ENCODE measurements around the gene GPR18. TPM values are rescaled to one million over a fixed set of nuclear protein-coding genes. Genes with fewer than 3 reads are reported as not detected.

The GPR18 gene
- total RNA-seq, 1 donor from 2014 or later = 0.59 TPM

DNA sequence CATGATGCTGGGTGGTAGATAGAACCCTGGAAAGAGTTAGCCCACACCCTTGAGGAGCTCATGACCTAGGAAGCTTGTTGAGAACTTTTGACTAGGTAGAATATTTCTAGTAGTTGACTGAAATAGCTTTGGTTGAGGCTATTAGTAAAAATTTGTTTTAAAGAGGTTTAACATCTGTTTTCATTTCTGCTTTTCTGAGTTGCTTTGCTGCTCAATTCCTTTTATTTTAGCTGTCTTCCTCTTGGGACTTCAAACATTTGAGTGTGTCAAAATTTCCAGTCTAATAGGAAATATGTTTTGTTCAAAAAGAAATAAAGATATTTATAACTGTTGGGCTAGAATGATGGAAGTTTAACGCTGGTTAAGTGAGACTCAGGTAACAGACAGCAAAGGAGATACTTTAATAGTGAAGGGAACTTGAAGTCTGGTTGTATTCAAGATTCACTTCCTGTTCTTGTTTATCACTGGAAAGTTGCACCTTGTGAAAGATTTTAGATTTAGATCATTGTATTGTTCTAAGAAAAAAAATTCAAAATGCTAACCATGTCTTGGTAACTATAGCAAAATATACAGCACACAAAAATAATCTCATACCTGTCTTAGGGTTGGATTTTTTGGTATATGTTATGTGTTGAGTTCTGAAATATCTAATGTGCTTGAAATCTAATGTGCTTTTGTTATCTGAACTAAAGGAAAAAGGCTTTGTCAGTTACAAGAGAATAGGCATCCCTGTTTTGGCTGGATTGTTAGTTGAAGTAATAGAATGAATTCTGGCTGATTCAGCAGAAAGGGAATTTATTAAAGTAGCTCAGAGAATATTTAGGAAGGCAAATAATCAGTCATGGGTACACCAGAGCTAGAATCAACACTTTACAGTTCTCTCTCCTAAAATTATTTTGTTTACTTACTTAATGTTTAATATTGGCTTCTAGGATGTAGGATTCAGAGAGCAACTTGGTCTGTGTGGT lies 24.4 kb upstream of the GPR18 start:
- Mint-ChIP-seq H3K36me3 (ENCODE audit: low read depth, unreplicated experiment) (peaks cover 3% of the 10 kb centered on the region), H3K27ac (ENCODE audit: unreplicated experiment) (peak overlapping the region; percentile 72), H3K9me3 (ENCODE audit: unreplicated experiment) (no peaks in the 10 kb centered on the region), H3K27me3 (ENCODE audit: low read depth, unreplicated experiment) (no peaks in the 10 kb centered on the region), H3K4me1 (ENCODE audit: low read depth, unreplicated experiment) (peaks cover 25% of the 10 kb centered on the region), H3K4me3 (ENCODE audit: unreplicated experiment) (no peak overlapping the region)
- DNase-seq (ENCODE audit: low read depth) (no peak), FAIRE-seq (no peak)
- TF ChIP-seq EZH2 (IDR thresholded peaks at IDR 0.05; ENCODE audit: insufficient read depth, low read length) = no peak
- TF ChIP-seq, protein P1, sequence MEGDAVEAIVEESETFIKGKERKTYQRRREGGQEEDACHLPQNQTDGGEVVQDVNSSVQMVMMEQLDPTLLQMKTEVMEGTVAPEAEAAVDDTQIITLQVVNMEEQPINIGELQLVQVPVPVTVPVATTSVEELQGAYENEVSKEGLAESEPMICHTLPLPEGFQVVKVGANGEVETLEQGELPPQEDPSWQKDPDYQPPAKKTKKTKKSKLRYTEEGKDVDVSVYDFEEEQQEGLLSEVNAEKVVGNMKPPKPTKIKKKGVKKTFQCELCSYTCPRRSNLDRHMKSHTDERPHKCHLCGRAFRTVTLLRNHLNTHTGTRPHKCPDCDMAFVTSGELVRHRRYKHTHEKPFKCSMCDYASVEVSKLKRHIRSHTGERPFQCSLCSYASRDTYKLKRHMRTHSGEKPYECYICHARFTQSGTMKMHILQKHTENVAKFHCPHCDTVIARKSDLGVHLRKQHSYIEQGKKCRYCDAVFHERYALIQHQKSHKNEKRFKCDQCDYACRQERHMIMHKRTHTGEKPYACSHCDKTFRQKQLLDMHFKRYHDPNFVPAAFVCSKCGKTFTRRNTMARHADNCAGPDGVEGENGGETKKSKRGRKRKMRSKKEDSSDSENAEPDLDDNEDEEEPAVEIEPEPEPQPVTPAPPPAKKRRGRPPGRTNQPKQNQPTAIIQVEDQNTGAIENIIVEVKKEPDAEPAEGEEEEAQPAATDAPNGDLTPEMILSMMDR (IDR thresholded peaks at IDR 0.05; ENCODE audit: insufficient read depth, low read depth, low read length) = no peak
- H3K9ac ChIP-seq (ENCODE audit: low read length) = no peak overlapping the region
- no peak overlapping the region for H3K27ac ChIP-seq (ENCODE audit: low read depth, low read length)
- no peaks in the 10 kb centered on the region for H3K27me3 ChIP-seq (ENCODE audit: insufficient read depth, low read length)
- no peaks in the 10 kb centered on the region for H3K36me3 ChIP-seq (ENCODE audit: insufficient read depth, low read length)
- H2AFZ ChIP-seq (ENCODE audit: low read depth, low read length) = no peak overlapping the region
- H3K4me3 ChIP-seq (ENCODE audit: insufficient read depth, low read depth, low read length) = no peak overlapping the region
- peaks cover 3% of the 10 kb centered on the region for H3K79me2 ChIP-seq (ENCODE audit: insufficient read depth, low read length)
- peaks cover 3% of the 10 kb centered on the region for H4K20me1 ChIP-seq (ENCODE audit: insufficient read depth, low read length)
- no peaks in the 10 kb centered on the region for H3K9me3 ChIP-seq (ENCODE audit: insufficient read depth, low read depth, low read length)
- no peaks in the 10 kb centered on the region for H3K4me1 ChIP-seq (ENCODE audit: insufficient read depth, low read length)
- H3K4me2 ChIP-seq (ENCODE audit: low read length) = no peak overlapping the region

DNA sequence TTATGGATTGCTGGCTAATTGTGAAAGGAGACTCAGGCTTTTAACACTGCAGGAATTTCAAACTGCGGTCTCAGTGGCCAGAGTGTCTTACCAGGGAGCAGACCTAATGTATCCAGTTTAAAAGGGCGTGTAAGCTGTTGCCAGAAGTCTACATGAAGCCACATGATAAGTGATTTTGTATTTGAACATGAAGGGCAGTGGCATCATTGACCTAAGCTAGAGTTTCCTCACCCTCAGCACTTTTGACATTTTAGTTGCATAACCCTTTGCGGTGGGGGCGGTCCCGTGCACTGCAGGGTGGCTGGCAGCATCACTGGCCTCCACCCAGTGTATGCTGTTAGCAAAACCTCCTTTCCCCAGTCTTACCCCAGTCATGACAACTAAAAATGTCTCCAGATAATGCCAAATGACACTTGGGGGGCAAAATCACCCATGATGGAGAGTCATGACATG lies 23.7 kb upstream of the GPR18 start:
- Histone ChIP-seq H3K4me2 (ENCODE audit: low read length) (no peak overlapping the region), H3K27ac (ENCODE audit: low read depth, low read length) (no peak overlapping the region), H3K27me3 (ENCODE audit: insufficient read depth, low read length) (no peaks in the 10 kb centered on the region), H3K9ac (ENCODE audit: low read length) (no peak overlapping the region), H3K4me1 (ENCODE audit: insufficient read depth, low read length) (no peaks in the 10 kb centered on the region), H2AFZ (ENCODE audit: low read depth, low read length) (no peak overlapping the region), H3K4me3 (ENCODE audit: insufficient read depth, low read depth, low read length) (no peak overlapping the region), H3K9me3 (ENCODE audit: insufficient read depth, low read depth, low read length) (no peaks in the 10 kb centered on the region), H3K36me3 (ENCODE audit: insufficient read depth, low read length) (no peaks in the 10 kb centered on the region), H4K20me1 (ENCODE audit: insufficient read depth, low read length) (peaks cover 3% of the 10 kb centered on the region), H3K79me2 (ENCODE audit: insufficient read depth, low read length) (peaks cover 3% of the 10 kb centered on the region)
- FAIRE-seq = no peak
- H3K4me1 Mint-ChIP-seq (ENCODE audit: low read depth, unreplicated experiment) = peaks cover 25% of the 10 kb centered on the region
- H3K27ac Mint-ChIP-seq (ENCODE audit: unreplicated experiment) = no peak overlapping the region
- TF ChIP-seq EZH2 (IDR thresholded peaks at IDR 0.05; ENCODE audit: insufficient read depth, low read length) = no peak
- TF ChIP-seq, protein P1 (IDR thresholded peaks at IDR 0.05; ENCODE audit: insufficient read depth, low read depth, low read length) = no peak
- no peaks in the 10 kb centered on the region for H3K9me3 Mint-ChIP-seq (ENCODE audit: unreplicated experiment)
- no peak overlapping the region for H3K4me3 Mint-ChIP-seq (ENCODE audit: unreplicated experiment)
- no peak for DNase-seq (ENCODE audit: low read depth)
- no peaks in the 10 kb centered on the region for H3K36me3 Mint-ChIP-seq (ENCODE audit: low read depth, unreplicated experiment)
- no peaks in the 10 kb centered on the region for H3K27me3 Mint-ChIP-seq (ENCODE audit: low read depth, unreplicated experiment)

DNA sequence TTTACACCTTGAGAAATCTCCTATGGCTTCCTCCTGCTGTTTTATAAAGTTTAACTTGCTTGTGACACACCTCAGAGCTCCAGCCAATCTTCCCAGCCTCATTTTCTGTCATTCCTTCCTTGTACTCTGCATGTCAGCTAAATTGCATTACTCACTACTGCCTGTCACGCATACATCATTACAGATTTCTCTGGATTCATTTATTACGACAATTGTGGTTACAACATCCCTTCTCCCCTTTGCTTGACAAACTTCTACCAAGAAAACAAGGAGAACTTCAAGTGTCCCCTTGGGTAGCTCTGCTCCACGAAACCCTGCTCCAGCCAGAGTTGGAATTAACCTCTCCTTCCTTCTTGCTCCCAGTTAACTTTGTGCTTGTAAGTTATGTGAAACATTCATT lies 22.0 kb upstream of the GPR18 start:
- Mint-ChIP-seq H3K27ac (ENCODE audit: unreplicated experiment) (no peak overlapping the region), H3K27me3 (ENCODE audit: low read depth, unreplicated experiment) (no peaks in the 10 kb centered on the region), H3K4me3 (ENCODE audit: unreplicated experiment) (no peak overlapping the region), H3K9me3 (ENCODE audit: unreplicated experiment) (no peaks in the 10 kb centered on the region), H3K36me3 (ENCODE audit: low read depth, unreplicated experiment) (no peaks in the 10 kb centered on the region), H3K4me1 (ENCODE audit: low read depth, unreplicated experiment) (peaks cover 25% of the 10 kb centered on the region)
- Histone ChIP-seq H3K79me2 (ENCODE audit: insufficient read depth, low read length) (peaks cover 6% of the 10 kb centered on the region), H3K4me3 (ENCODE audit: insufficient read depth, low read depth, low read length) (no peak overlapping the region), H3K4me1 (ENCODE audit: insufficient read depth, low read length) (peaks cover 1% of the 10 kb centered on the region), H3K27me3 (ENCODE audit: insufficient read depth, low read length) (no peaks in the 10 kb centered on the region), H3K9ac (ENCODE audit: low read length) (no peak overlapping the region), H3K9me3 (ENCODE audit: insufficient read depth, low read depth, low read length) (no peaks in the 10 kb centered on the region), H3K4me2 (ENCODE audit: low read length) (no peak overlapping the region), H4K20me1 (ENCODE audit: insufficient read depth, low read length) (peaks cover 16% of the 10 kb centered on the region), H3K36me3 (ENCODE audit: insufficient read depth, low read length) (no peaks in the 10 kb centered on the region), H3K27ac (ENCODE audit: low read depth, low read length) (no peak overlapping the region), H2AFZ (ENCODE audit: low read depth, low read length) (no peak overlapping the region)
- TF ChIP-seq EZH2 (IDR thresholded peaks at IDR 0.05; ENCODE audit: insufficient read depth, low read length) = no peak
- TF ChIP-seq, protein P1 (IDR thresholded peaks at IDR 0.05; ENCODE audit: insufficient read depth, low read depth, low read length) = no peak
- DNase-seq (ENCODE audit: low read depth) (peak; percentile 46), FAIRE-seq (no peak)

All from astrocyte (in vitro differentiated cells and primary cell).